Measurements from ENCODE around the gene FBXO33. TPM values are rescaled to one million over a fixed set of nuclear protein-coding genes. Genes with fewer than 3 reads are reported as not detected.
"Not testable (repeated sequence)": the region's sequence is repeated elsewhere in the genome, so short reads cannot be mapped to it uniquely, and the experiment has no call there.

FBXO33 gene
- total RNA-seq, 1 donor from 2014 or later: 8.0 TPM

- DNase-seq (ENCODE audit: low spot score): no peak
Observed at GRCh38 chr14:39369029-39369428, 63.2 kb downstream of the FBXO33 start.

GRCh38 chr14:39368261-39368959, 63.8 kb downstream of the FBXO33 start:
- no peak for DNase-seq (ENCODE audit: low spot score)

- no peak for DNase-seq (ENCODE audit: low spot score)
Observed at GRCh38 chr14:39367387-39367751, 64.9 kb downstream of the FBXO33 start.

GRCh38 chr14:39366460-39367386, 65.5 kb downstream of the FBXO33 start:
- no peak for DNase-seq (ENCODE audit: low spot score)

- DNase-seq (ENCODE audit: low spot score): no peak
Observed at GRCh38 chr14:39365354-39365753, 66.9 kb downstream of the FBXO33 start.

GRCh38 chr14:39364509-39364908, 67.7 kb downstream of the FBXO33 start:
- DNase-seq (ENCODE audit: low spot score): no peak

- DNase-seq (ENCODE audit: low spot score): not testable (repeated sequence)
Observed at GRCh38 chr14:39361556-39361955, 70.7 kb downstream of the FBXO33 start.

GRCh38 chr14:39360316-39360715, 71.9 kb downstream of the FBXO33 start:
- DNase-seq (ENCODE audit: low spot score): no peak

- not testable (repeated sequence) for DNase-seq (ENCODE audit: low spot score)
Observed at GRCh38 chr14:39359069-39359468, 73.2 kb downstream of the FBXO33 start.

- DNase-seq (ENCODE audit: low spot score): no peak
Observed at GRCh38 chr14:39351708-39352107, 80.5 kb downstream of the FBXO33 start.

- DNase-seq (ENCODE audit: low spot score): no peak
Observed at GRCh38 chr14:39350866-39351265, 81.4 kb downstream of the FBXO33 start.

Other genes with a start within 250 kb of the FBXO33 start
- 29.5 TPM for gene MIA2, start 198.5 kb downstream of the FBXO33 start, total RNA-seq